Measurements from ENCODE around the gene ATF7. TPM values are rescaled to one million over a fixed set of nuclear protein-coding genes. Genes with fewer than 3 reads are reported as not detected.

ATF7 gene
- total RNA-seq, 1 donor from 2014 or later: 14.2 TPM

DNA sequence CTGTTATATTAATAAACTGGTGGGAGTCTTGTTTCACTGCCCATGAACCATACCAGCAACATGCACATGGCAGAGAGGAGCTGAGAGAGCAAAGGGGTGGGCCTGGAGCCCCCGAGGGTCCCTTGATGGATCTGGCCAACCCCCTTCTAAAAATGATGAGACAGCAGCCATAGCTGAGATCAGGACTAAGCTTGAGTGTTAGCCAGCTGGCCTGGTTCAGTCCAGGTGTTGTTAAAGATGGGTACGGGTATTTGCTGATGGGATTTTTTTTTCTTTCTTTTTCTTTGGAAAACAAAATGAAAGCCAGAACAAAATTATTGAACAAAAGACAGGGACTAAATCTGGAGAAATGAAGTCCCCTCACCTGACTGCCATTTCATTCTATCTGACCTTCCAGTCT is 158.3 kb downstream of the ATF7 start:
- Histone ChIP-seq H3K27me3 (ENCODE audit: control insufficient read depth, insufficient read depth, low read length) (no peaks in the 10 kb centered on the region), H3K36me3 (ENCODE audit: control insufficient read depth, insufficient read depth, low read length) (peaks cover 4% of the 10 kb centered on the region), H3K4me3 (ENCODE audit: low read depth, low read length) (no peak overlapping the region)
- no peak for DNase-seq (ENCODE audit: low read depth)
- no peak for TF ChIP-seq CTCF (IDR thresholded peaks at IDR 0.05; ENCODE audit: insufficient read depth, low read length, poor library complexity, severe bottlenecking)

GRCh38 chr12:53467082-53467481 is 159.1 kb downstream of the ATF7 start:
- DNase-seq (ENCODE audit: low read depth): no peak
- Histone ChIP-seq H3K27me3 (ENCODE audit: control insufficient read depth, insufficient read depth, low read length) (no peaks in the 10 kb centered on the region), H3K36me3 (ENCODE audit: control insufficient read depth, insufficient read depth, low read length) (peaks cover 4% of the 10 kb centered on the region), H3K4me3 (ENCODE audit: low read depth, low read length) (no peak overlapping the region)
- no peak for TF ChIP-seq CTCF (IDR thresholded peaks at IDR 0.05; ENCODE audit: insufficient read depth, low read length, poor library complexity, severe bottlenecking)

- TF ChIP-seq CTCF (IDR thresholded peaks at IDR 0.05; ENCODE audit: insufficient read depth, low read length, poor library complexity, severe bottlenecking): no peak
- DNase-seq (ENCODE audit: low read depth): no peak
- no peak overlapping the region for H3K4me3 ChIP-seq (ENCODE audit: low read depth, low read length)
- H3K27me3 ChIP-seq (ENCODE audit: control insufficient read depth, insufficient read depth, low read length): no peaks in the 10 kb centered on the region
- peaks cover 4% of the 10 kb centered on the region for H3K36me3 ChIP-seq (ENCODE audit: control insufficient read depth, insufficient read depth, low read length)
Measured at GRCh38 chr12:53466640-53467039, 159.5 kb downstream of the ATF7 start.

DNA sequence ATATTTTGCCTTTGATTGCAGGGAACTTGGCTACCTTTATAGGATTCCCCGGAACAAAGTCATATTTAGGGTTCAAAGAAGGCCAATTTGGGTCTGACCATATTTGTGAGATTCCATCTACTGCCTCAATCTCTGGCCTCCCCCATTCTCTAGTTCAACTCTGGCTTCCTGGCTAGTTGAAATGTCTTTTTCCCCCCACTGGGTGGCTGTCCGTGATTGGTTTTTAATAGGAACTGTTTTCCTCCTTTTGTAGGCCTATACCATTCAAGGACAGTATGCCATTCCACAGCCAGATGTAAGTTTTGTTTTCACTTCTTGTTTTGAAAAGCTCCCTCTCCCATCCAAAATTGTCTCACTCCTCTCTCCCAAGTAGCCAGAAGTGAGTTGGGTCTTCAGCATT is 160.5 kb downstream of the ATF7 start:
- H3K27me3 ChIP-seq (ENCODE audit: control insufficient read depth, insufficient read depth, low read length): no peaks in the 10 kb centered on the region
- no peak overlapping the region for H3K4me3 ChIP-seq (ENCODE audit: low read depth, low read length)
- no peak for TF ChIP-seq CTCF (IDR thresholded peaks at IDR 0.05; ENCODE audit: insufficient read depth, low read length, poor library complexity, severe bottlenecking)
- peaks cover 4% of the 10 kb centered on the region for H3K36me3 ChIP-seq (ENCODE audit: control insufficient read depth, insufficient read depth, low read length)
- no peak for DNase-seq (ENCODE audit: low read depth)

- peaks cover 5% of the 10 kb centered on the region for H3K36me3 ChIP-seq (ENCODE audit: control insufficient read depth, insufficient read depth, low read length)
- no peak overlapping the region for H3K4me3 ChIP-seq (ENCODE audit: low read depth, low read length)
- DNase-seq (ENCODE audit: low read depth): no peak
- H3K27me3 ChIP-seq (ENCODE audit: control insufficient read depth, insufficient read depth, low read length): no peaks in the 10 kb centered on the region
- TF ChIP-seq CTCF (IDR thresholded peaks at IDR 0.05; ENCODE audit: insufficient read depth, low read length, poor library complexity, severe bottlenecking): no peak
Measured at GRCh38 chr12:53464685-53465418, 161.3 kb downstream of the ATF7 start.

Data from kidney epithelial cell (primary cell).